Fibroblast of skin of back (primary cell): Measurements from ENCODE around the gene ZSWIM9. TPM values are rescaled to one million over a fixed set of nuclear protein-coding genes. Genes with fewer than 3 reads are reported as not detected.
A peak's percentile ranks its signal among the peaks of the same experiment; 100 is the strongest.

Experiments
- DNase-seq: peaks from one replicate; pipeline ENCODE4 v3.0.0-alpha.2; 2013
- polyA plus RNA-seq, 2 experiments: library from polyadenylated mRNA; unstranded; fragments of 120-200 nt; gene quantifications; one replicate each; pipeline ENCODE4 v1.2.1, GENCODE V29; 2013; ENCODE audit not compliant: insufficient read length in 2 of 2

ZSWIM9 gene
- polyA plus RNA-seq (2013, experiment 1 of 2; ENCODE audit: insufficient read length), result 5.9 TPM
- polyA plus RNA-seq (2013, experiment 2 of 2; ENCODE audit: insufficient read length), result 4.8 TPM

DNA sequence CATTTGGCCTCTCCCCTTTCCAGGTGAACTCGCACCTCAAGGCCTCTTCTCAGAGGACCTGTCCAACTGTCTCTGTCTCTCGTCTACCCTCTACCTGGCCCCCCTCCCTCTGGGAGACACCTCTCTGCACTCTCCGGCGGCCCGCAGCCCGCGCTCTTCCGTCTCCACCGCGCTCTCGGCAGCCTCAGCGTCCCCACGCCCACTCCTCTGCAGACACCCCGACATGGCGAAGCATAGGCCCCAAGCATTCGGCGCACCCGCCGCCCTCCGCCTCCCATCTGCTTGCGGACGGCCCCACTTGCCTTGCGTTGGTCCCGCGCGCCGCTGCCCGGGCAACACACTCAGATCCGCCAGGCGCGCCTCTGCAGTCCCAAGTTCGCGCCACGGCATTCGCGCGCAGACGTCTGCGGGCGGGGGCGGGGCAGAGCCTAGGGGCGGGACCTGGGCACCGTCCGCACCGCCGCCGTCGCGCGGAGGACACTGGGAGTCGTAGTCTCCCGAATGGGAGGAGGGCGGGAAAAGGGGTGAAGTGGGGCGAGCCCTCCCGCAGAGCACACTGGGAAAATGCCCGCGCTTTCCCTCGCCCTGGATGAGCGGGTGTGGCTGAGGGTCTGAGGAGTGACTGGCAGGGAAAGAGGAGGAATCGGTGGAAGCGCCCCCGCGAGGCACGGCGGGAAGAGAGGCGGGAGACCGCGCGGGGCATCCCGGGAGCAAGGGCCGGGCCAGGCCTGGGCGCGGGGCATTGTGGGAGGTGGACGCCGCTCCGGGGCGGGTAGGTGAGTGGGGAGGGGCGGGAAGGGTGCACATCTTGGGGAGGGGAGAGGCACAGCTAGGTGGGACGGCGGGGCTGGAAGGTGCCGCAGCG lies at the start of gene ZSWIM9, which contains the start of gene LIG1:
ZSWIM9 (plus strand) TSS at position 742 of the 865 bp plus-strand sequence. CDS start 1,123 bp downstream, outside the sequence.
LIG1 (minus strand) TSS at position 406 of the 865 bp plus-strand sequence. CDS start 4,778 bp downstream, outside the sequence.
- peak; percentile 97 for DNase-seq

DNA sequence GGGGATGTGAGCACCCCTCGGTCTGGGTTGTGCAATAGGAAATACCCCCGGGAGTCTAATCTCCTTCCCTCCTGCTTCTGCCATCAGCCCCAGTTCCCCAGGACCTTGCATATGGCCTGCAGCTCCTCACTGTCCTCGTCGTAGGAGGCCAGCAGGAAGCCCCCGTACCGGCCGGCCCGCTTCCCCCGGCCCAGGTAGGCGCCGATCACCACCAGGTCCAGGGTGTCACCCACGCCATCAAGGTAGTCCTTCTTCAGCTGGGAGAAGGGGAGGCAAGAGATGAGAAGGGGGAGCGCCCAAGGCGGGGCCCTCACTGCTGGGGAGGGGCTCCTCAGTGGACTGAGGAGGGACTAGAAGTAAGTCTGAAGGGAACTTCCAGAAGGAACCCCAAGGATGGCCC lies 49.4 kb upstream of the ZSWIM9 start:
- DNase-seq, result no peak

DNA sequence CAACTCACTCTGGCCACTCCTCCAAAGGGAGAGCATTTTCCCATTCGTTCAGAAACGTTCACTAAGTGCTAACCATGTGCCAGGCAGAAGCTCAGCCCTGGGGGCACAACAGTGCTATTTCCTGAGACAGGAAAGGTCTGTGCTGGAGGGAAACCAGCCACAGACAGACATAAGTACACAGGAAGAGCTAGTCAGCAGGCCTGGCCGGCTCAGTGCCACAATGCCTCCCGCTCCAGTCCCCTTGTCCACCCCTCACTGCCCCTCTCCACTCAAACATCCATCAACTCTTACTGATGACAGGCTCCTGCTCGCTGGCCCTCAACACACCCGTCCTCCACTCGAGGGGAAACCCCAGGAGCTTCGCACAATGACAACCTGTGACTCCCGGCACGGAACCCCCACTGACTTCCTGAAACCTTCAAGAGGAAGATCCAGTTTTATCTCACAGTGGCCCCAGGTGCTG lies 48.5 kb upstream of the ZSWIM9 start:
- DNase-seq, result no peak

DNA sequence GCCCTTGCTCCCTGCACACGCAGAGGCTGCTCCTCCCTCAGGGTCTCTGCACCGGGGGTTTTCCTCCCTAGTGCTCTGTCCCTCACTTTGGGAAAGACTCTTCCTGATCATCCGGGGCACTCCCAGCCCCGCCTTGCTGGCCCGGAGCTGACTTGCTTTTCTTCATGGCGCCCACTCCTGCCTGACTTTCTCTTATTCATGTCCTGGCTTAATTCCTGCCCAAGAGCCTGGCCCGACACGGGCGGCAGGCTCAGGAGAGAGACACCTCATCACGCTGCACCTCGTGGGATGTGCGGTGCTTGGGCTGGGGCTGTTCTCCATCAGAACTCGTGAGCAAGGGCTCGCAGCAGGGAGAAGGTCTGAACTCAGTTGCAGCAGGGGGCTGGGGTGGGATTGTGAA lies 48.1 kb upstream of the ZSWIM9 start:
- no peak for DNase-seq

GRCh38 chr19:48123907-48124651 lies 46.4 kb upstream of the ZSWIM9 start:
- peak; percentile 54 for DNase-seq

DNA sequence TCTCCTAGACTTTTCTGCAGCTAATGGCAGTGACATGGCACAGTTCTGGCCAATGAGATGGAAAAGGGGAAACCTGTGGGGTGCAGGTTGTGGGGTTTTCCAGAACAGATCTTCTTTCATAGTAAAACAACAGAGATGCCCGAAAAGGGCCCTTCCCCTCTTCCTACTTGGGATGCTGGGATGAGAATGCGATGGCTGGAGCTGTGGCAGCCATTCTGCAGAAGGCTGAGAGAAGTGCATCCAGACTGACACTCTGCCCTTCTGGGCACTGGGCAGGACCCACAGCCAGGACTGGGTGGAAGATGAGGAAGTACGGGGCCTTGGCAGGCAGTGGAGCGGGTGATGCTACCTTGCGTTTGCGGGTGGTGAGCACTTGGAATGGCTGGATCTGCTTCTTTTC lies 42.9 kb upstream of the ZSWIM9 start:
- no peak for DNase-seq

DNA sequence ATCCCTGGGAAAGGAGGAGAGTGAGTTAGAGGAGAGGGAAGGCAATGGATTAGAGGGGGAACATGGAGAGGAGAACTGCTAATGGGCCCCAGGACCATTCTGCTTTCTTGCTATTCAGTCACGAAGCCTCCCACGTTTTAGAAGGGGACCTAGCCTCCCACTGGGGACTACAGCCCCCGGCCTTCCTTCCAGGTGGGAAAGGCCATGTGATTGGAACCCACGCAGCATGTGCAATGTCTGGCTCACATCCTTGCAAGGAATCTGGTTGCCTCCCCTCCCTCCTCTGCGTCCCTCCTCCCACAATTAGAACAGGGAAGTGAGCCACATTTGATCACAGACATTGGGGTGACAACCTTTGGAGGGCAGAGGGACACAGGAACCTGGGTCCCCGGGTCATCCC lies 37.4 kb upstream of the ZSWIM9 start:
- DNase-seq, result no peak

DNA sequence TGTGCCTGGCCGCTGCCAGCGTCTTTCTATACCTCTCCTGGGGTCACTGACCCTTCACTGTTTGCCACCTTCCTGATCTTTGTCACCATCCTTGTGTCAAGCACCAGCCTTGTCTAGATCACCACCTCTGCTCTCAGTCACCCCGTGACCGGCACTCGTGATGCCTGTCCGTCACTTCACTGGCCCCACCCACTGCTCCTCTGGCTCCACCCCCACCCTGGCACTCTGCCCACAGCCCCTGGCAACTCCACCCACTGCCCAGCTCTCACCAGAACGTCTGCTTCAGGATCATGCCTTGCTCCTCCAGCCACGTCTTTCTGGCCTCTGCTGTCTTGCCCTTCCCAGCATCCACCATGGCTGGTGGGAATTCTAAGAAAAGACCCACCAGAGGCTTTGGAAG lies 35.1 kb upstream of the ZSWIM9 start:
- no peak for DNase-seq

DNA sequence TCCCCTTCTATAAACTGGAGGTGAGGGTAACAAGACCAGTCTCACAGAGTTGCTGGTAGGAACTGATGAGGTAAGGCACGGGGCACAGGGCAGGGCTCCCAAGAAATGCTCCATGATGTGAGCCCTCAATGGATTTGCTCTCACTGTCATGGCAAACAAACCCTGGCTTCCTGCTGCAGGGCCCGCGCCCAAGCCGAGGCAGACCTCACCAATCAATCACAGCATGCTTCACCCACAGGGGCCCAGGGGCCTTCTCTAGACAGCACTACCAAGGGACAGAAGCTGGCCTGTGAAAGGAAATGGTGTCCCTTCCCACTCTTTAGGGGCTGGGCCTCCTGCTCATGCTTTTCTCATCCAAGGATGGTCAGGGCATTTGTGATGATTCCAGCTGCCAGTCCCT lies 33.9 kb upstream of the ZSWIM9 start:
- DNase-seq, result no peak

- DNase-seq, result no peak
Observed at GRCh38 chr19:48137411-48137810, 33.1 kb upstream of the ZSWIM9 start.

- DNase-seq, result no peak
Observed at GRCh38 chr19:48139053-48139452, 31.4 kb upstream of the ZSWIM9 start.

DNA sequence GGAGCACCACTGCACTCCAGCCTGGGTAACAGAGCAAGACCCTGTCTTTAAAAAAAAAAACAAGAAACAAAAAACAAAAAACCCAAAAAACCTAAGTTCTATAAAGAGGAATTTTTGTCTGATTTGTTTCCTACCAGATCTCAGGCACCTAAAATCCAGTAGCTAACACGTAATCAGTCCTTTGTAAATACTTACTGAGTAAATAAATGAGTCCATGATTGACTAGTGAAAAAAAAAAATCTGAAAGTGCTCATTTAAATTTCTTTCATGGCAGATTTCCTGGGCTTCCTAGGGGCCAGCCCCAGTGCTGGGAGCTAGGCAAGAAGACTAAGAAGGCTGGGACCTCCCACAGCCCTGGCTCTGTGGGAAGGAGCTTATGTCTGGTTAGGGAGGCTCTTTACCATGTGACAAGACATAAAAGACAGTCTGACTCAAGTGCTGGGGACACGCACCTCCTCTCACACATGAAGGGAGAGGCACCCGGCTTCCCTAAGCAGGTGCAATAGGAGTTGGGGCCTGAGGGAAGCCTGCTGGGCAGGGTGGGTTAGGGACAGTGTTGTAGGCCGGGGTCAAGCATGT lies 22.8 kb upstream of the ZSWIM9 start:
- no peak for DNase-seq

DNA sequence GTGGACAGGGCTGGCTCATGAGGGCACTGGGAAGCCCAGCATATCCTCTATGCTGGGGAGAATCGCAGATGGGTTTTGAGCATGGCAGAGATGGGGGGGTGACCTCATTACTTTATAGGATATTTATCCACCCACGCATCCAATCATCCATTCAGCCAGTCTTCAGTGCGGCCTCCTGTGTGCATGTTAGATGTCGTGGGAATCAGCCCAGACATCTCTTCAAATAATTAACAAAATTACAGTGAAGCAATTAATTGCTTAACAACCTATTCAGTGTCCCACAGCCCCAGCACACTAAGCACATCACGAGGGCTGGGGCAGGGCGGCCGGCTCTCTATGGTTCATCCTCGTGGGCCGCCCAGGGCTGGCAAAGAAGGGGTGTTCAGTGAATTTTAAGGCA lies 21.9 kb upstream of the ZSWIM9 start:
- no peak for DNase-seq

- DNase-seq, result no peak
Observed at GRCh38 chr19:48149430-48149829, 21.1 kb upstream of the ZSWIM9 start.

- peak; percentile 53 for DNase-seq
Observed at GRCh38 chr19:48152551-48152950, 17.9 kb upstream of the ZSWIM9 start.

DNA sequence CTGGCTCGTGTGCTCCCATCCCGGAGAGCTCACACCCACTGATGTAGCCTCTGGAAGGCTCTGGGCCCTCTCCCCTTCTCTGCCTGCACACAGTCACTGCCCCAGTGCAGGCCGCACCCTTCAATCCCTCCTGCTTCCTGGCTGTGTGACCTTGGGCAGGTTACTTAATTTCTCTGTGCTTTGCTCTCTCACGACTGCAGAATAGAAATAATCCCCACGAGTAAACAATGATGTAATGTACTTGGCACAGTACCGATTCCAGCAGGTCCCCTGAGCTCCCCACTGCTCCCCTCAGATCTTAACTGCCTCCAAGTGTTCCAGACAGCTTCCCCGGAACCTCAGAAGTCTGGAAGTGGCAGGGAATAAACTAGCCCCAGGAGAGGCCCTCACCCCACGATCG lies 16.5 kb upstream of the ZSWIM9 start:
- DNase-seq, result no peak

DNA sequence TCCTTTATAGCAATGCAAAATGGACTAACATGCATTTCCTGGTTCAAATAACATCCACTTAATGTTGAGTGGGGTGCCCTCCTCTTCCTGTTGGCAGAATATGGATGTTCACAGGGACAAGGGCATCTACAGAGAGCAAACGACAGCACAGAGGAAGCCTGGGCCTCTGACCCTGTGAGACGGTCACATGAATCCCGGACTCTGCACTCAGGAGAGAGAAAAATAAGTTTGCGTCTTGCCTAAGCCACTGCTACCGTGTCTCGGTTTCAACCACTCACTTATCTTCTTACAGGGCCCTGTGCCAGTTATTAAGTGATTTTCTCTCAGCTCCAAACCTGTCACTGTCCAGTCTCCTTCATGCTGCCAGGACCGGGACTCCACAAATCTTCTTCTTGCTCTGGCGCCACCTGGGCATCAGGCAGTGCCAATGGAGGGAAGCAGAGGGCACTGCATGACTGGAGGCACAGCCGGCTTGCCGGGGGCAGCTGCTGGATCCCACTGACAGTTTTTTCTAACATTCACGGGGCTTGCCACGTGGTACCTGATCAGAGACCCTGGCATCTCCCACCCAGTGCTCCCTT lies 12.2 kb upstream of the ZSWIM9 start:
- no peak for DNase-seq

GRCh38 chr19:48168689-48169088 lies 1.8 kb upstream of the ZSWIM9 start:
- DNase-seq, result no peak

- DNase-seq, result peak; percentile 52
Observed at GRCh38 chr19:48169578-48169938, 922 bp upstream of the ZSWIM9 start.

DNA sequence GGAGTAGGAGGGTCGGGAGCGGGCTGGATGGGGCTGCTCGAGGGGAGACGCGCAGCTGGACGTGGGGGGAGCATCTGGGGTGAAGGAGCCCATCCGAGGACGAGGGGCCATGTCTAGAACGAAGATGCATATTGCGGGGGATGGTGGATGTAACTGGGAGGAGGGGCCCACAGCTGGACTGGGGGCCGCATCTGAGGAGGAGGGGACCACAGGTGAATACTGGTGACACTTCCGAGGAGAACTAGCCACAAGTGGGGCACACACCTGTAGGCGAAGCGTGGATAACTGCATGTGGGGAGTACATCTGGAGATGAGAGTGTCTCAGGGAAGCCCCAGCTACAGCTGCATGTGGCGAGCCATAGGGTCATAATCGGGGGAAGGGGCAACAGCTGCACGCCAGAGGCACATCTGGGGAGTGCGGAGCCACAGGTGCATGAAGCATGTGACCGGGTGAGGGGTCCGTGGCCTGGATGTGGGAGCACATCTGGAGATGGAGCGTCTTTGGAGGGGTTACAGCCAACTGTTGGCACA lies 402 bp downstream of the ZSWIM9 start:
- no peak for DNase-seq

GRCh38 chr19:48171710-48172109 lies 1.2 kb downstream of the ZSWIM9 start:
- DNase-seq, result no peak

DNA sequence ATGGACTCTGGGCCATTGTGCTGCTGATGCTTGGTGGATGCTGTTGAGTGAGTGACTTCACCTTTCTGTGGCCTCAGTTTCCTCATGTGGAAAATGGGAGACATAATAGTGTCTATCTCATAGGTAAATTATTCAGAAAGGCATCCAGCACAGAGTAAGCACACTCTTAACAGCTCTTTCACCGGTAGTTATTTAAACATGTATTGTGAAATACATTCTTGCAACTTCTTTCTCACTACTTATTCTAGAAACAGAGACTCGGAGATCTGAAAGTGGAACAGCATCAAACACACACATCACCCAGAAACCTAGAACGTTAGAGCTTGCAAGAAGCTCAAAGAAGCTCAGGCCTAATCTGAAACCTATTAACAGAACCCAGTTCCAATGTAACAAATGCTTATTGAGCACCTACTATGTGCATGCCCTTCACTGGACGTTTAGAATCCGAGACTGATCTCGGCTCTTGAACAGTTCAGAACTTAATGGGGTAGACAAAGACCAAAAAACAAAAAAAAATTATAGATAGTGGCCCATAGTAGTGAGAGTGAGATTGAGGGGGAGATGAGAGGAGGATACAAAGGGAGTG lies 4.1 kb downstream of the ZSWIM9 start:
- no peak for DNase-seq
